Mucosa of descending colon (tissue), 3 donors: ENCODE measurements around the gene GNG10. TPM values are rescaled to one million over a fixed set of nuclear protein-coding genes. Genes with fewer than 3 reads are reported as not detected.
A peak's percentile ranks its signal among the peaks of the same experiment; 100 is the strongest.
"Not testable (repeated sequence)": the region's sequence is repeated elsewhere in the genome, so short reads cannot be mapped to it uniquely, and the experiment has no call there.

ENCODE experiments used
- ATAC-seq: fragments of 200-7000 bp; cut with Tn5 transposase; one replicate; pipeline ENCODE4 v1.9.1; 2020; ENCODE audit warnings: mild to moderate bottlenecking, moderate library complexity
- DNase-seq, 3 donors: peaks; one replicate each; pipeline ENCODE4 v3.0.0-alpha.2; 2020
- H3K36me3 ChIP-seq: fragments of 200-600 bp; one replicate; pipeline ENCODE4 v1.8.0; 2021; ENCODE audit warnings: low read depth, mild to moderate bottlenecking
- H3K4me1 ChIP-seq: fragments of 200-600 bp; one replicate; pipeline ENCODE4 v1.8.0; 2021; ENCODE audit warnings: low read depth, mild to moderate bottlenecking
- H3K4me3 ChIP-seq: fragments of 200-600 bp; one replicate; pipeline ENCODE4 v1.8.0; 2021; ENCODE audit warnings: mild to moderate bottlenecking
- H3K9me3 ChIP-seq: fragments of 200-600 bp; one replicate; pipeline ENCODE4 v1.8.0; 2021; ENCODE audit warnings: mild to moderate bottlenecking
- CTCF ChIP-seq: fragments of 200-600 bp; IDR thresholded peaks from one replicate; pipeline ENCODE4 v1.8.0; 2022; ENCODE audit warnings: antibody characterized with exemption, mild to moderate bottlenecking
- intact Hi-C, 2 donors: fragments of 100-400 bp; cut with DNase I in 1 of 2; cut with micrococcal nuclease in 1 of 2; formaldehyde crosslinking; loops; one replicate each; pipeline versions ENCODE4 v1.11.0 to v1.11.1; 2022; cut with DNase I, micrococcal nuclease
- long read RNA-seq, 2 donors: library from polyadenylated mRNA; unstranded; transcript quantifications; one replicate each; pipeline ENCODE4 v2.0.0, GENCODE V29; 2019 to 2021
- total RNA-seq, 3 donors: library from RNA; stranded (reverse); fragmentation: NEBNext Ultra II Directional in 2 of 3; extraction: Animal tissue kit (Norgen Biotek cat#: 25700) in 2 of 3; gene quantifications; one replicate each; pipeline versions ENCODE4 v1.2.1 to v1.2.4, GENCODE V29; 2021 to 2023
- donor health status: DM: no; HTN: no; CAD: no; lungs with moderate emphysema.
- donor health status: DM: no; HTN: no; CAD: no.
- donor health status: DM: no; HTN: yes; CAD: no.

GNG10 gene
- total RNA-seq: 10 to 100 TPM; 16.7 to 33.1 (median 24.6) TPM
- long read RNA-seq, donor 1, transcript GNG10-201 (3 exons, 1,491 nt): major isoform, 31 of 31 reads
- long read RNA-seq, donor 1, partial matches to known transcripts: 0 of 31 reads
- long read RNA-seq, donor 1, other reads (novel, unspliced or antisense): 0 of 31 reads
- long read RNA-seq, donor 2, transcript GNG10-201 (3 exons, 1,491 nt): major isoform, 43 of 43 reads
- long read RNA-seq, donor 2, partial matches to known transcripts: 0 of 43 reads
- long read RNA-seq, donor 2, other reads (novel, unspliced or antisense): 0 of 43 reads

- peak within 1 kb of the TSS; percentile 56 for H3K4me3 ChIP-seq
- ATAC-seq: peak; percentile 92
- peak; percentile 66 to 80 (median 72) for DNase-seq
- intact Hi-C loops: no loop called here
- no peak for TF ChIP-seq CTCF
- peaks cover 7% of the 10 kb centered on the region for H3K4me1 ChIP-seq
- no peaks in the 10 kb centered on the region for H3K36me3 ChIP-seq
- H3K9me3 ChIP-seq: no peaks in the 10 kb centered on the region
Measured at GRCh38 chr9:111661150-111661801, at the start of gene GNG10. Gene GNG10, plus strand, starts transcription at chr9:111661605. Its CDS starts 30 bp downstream, at chr9:111661635.

- no peaks in the 10 kb centered on the region for H3K9me3 ChIP-seq
- H3K4me1 ChIP-seq: peaks cover 2% of the 10 kb centered on the region
- H3K36me3 ChIP-seq: no peaks in the 10 kb centered on the region
- no peak for TF ChIP-seq CTCF
- ATAC-seq: peak; percentile 95
- H3K4me3 ChIP-seq: no peak overlapping the region
- intact Hi-C loops: no loop called here
- peak in 1 of 3 donors; percentile 31 for DNase-seq
Measured at GRCh38 chr9:111613436-111614040, 47.9 kb upstream of the GNG10 start.

GRCh38 chr9:111615928-111616327 is 45.5 kb upstream of the GNG10 start:
- H3K9me3 ChIP-seq: no peaks in the 10 kb centered on the region
- H3K36me3 ChIP-seq: no peaks in the 10 kb centered on the region
- H3K4me1 ChIP-seq: peaks cover 2% of the 10 kb centered on the region
- TF ChIP-seq CTCF: no peak
- ATAC-seq (no peak), DNase-seq (no peak)
- no peak overlapping the region for H3K4me3 ChIP-seq
- intact Hi-C loops: no loop called here

GRCh38 chr9:111617349-111617748 is 44.1 kb upstream of the GNG10 start:
- H3K36me3 ChIP-seq, intact Hi-C loops, H3K4me1 ChIP-seq, H3K4me3 ChIP-seq, DNase-seq, ATAC-seq, H3K9me3 ChIP-seq: not testable (repeated sequence)

- Histone ChIP-seq H3K9me3 (no peaks in the 10 kb centered on the region), H3K4me1 (no peaks in the 10 kb centered on the region), H3K36me3 (no peaks in the 10 kb centered on the region), H3K4me3 (no peak overlapping the region)
- TF ChIP-seq CTCF: peak; percentile 82
- peak in 1 of 3 donors; percentile 67 for DNase-seq
- intact Hi-C loops: no loop called here
- peak; percentile 69 for ATAC-seq
Measured at GRCh38 chr9:111621895-111622480, 39.4 kb upstream of the GNG10 start.

- no peaks in the 10 kb centered on the region for H3K36me3 ChIP-seq
- intact Hi-C loops: no loop called here
- ATAC-seq (peak; percentile 49), DNase-seq (no peak)
- H3K9me3 ChIP-seq: no peaks in the 10 kb centered on the region
- H3K4me1 ChIP-seq: no peaks in the 10 kb centered on the region
- H3K4me3 ChIP-seq: no peak overlapping the region
- no peak for TF ChIP-seq CTCF
Measured at GRCh38 chr9:111622626-111623025, 38.8 kb upstream of the GNG10 start.
